IMR-90 (cell line): ENCODE results near the gene RTN4IP1. TPM values are rescaled to one million over a fixed set of nuclear protein-coding genes. Genes with fewer than 3 reads are reported as not detected.
A peak's percentile ranks its signal among the peaks of the same experiment; 100 is the strongest.

Experiments used
- ATAC-seq: fragments of 200-7000 bp; cut with Tn5 transposase; 2 replicates; pipeline ENCODE4 v1.9.1; 2020; ENCODE audit warnings: low read depth, mild to moderate bottlenecking, moderate library complexity
- BruUV-seq: library from RNA; stranded (reverse); fragments of 400-500 nt; replicated peaks from 2 replicates; lab custom pipeline; 2021; lab: Mats Ljungman, UMichigan
- CTCF ChIA-PET: fragments of 300-600 bp; formaldehyde crosslinking; extraction: SDS; loops from one replicate; lab custom pipeline; 2021; ENCODE audit warnings: antibody characterized with exemption; lab: Yijun Ruan, JAX
- POLR2A ChIA-PET: fragments of 300-600 bp; sonication (Branson Sonifier 250); formaldehyde crosslinking; loops from one replicate; lab custom pipeline; 2022; ENCODE audit warnings: antibody characterized with exemption; ENCODE audit not compliant: unreplicated experiment; lab: Charles Lee
- DNase-seq: peaks from one replicate; pipeline ENCODE4 v3.0.0; 2013
- H2AFZ ChIP-seq: replicated peaks from 2 replicates; pipeline ENCODE3; 2013; ENCODE audit warnings: low read length, mild to moderate bottlenecking; ENCODE audit not compliant: poor library complexity
- H2AK5ac ChIP-seq: 2 replicates; pipeline ENCODE4 v1.6.1; 2013; ENCODE audit warnings: low read depth, low read length, inconsistent platforms
- H2AK9ac ChIP-seq: replicated peaks from 2 replicates; pipeline ENCODE3; 2013; ENCODE audit warnings: mild to moderate bottlenecking, low read depth, low read length, moderate library complexity; ENCODE audit not compliant: poor library complexity
- H2BK120ac ChIP-seq: 2 replicates; pipeline ENCODE4 v1.6.1; 2013; ENCODE audit warnings: low read depth, low read length, inconsistent platforms
- H2BK15ac ChIP-seq: 3 replicates; pipeline ENCODE4 v1.6.1; 2013; ENCODE audit warnings: low read depth, low read length, inconsistent platforms
- H2BK20ac ChIP-seq: 2 replicates; pipeline ENCODE4 v1.6.1; 2013; ENCODE audit warnings: low read depth, mild to moderate bottlenecking, inconsistent platforms, low read length, moderate library complexity
- H2BK5ac ChIP-seq: 2 replicates; pipeline ENCODE4 v1.6.1; 2013; ENCODE audit warnings: mild to moderate bottlenecking, low read depth, low read length, inconsistent platforms; ENCODE audit not compliant: poor library complexity, severe bottlenecking
- H3K14ac ChIP-seq: replicated peaks from 2 replicates; pipeline ENCODE4 v1.6.1; 2013; ENCODE audit warnings: low read depth, low read length, inconsistent platforms
- H3K18ac ChIP-seq: 2 replicates; pipeline ENCODE4 v1.6.1; 2013; ENCODE audit warnings: low read depth, low read length, control low read depth
- H3K23ac ChIP-seq: 2 replicates; pipeline ENCODE4 v1.6.1; 2013; ENCODE audit warnings: low read depth, low read length, inconsistent platforms
- H3K27ac ChIP-seq: 2 replicates; pipeline ENCODE4 v1.5.1; 2013; ENCODE audit warnings: mild to moderate bottlenecking, control low read depth, low read length; ENCODE audit not compliant: insufficient read depth
- H3K27me3 ChIP-seq: 2 replicates; pipeline ENCODE4 v1.6.1; 2013; ENCODE audit warnings: low read length; ENCODE audit not compliant: control insufficient read depth, insufficient read depth
- H3K36me3 ChIP-seq: 2 replicates; pipeline ENCODE4 v1.6.1; 2013; ENCODE audit warnings: low read length, mixed read lengths; ENCODE audit not compliant: control insufficient read depth, insufficient read depth
- H3K4ac ChIP-seq: 2 replicates; pipeline ENCODE4 v1.6.1; 2013; ENCODE audit warnings: low read depth, low read length, inconsistent platforms
- H3K4me1 ChIP-seq: 2 replicates; pipeline ENCODE4 v1.6.1; 2013; ENCODE audit warnings: low read length, mixed read lengths; ENCODE audit not compliant: control insufficient read depth, insufficient read depth
- H3K4me2 ChIP-seq: 2 replicates; pipeline ENCODE4 v1.6.1; 2013; ENCODE audit warnings: low read depth, mild to moderate bottlenecking, control low read depth, low read length, moderate library complexity
- H3K4me3 ChIP-seq: 2 replicates; pipeline ENCODE4 v1.5.1; 2013; ENCODE audit warnings: low read depth, mild to moderate bottlenecking, control low read depth, low read length, moderate library complexity; ENCODE audit not compliant: insufficient read depth
- H3K56ac ChIP-seq: 2 replicates; pipeline ENCODE4 v1.6.1; 2013; ENCODE audit warnings: low read length, inconsistent platforms; ENCODE audit not compliant: insufficient read depth; ENCODE audit errors: extremely low read depth
- H3K79me1 ChIP-seq, 2 experiments: 2 replicates each; pipeline ENCODE4 v1.6.1; 2013; ENCODE audit warnings: low read length in 2 of 2, inconsistent platforms in 1 of 2, low read depth in 1 of 2
- H3K9ac ChIP-seq: 2 replicates; pipeline ENCODE4 v1.6.1; 2013; ENCODE audit warnings: low read depth, low read length, control low read depth
- H3K9me1 ChIP-seq: 2 replicates; pipeline ENCODE4 v1.6.1; 2013; ENCODE audit warnings: low read length, inconsistent platforms; ENCODE audit not compliant: insufficient read depth
- H3K9me3 ChIP-seq: 2 replicates; pipeline ENCODE4 v1.6.1; 2013; ENCODE audit warnings: low read length; ENCODE audit not compliant: control insufficient read depth, insufficient read depth
- H4K20me1 ChIP-seq: 2 replicates; pipeline ENCODE4 v1.6.1; 2013; ENCODE audit warnings: low read length, inconsistent platforms; ENCODE audit not compliant: insufficient read depth
- H4K5ac ChIP-seq: 2 replicates; pipeline ENCODE4 v1.6.1; 2013; ENCODE audit warnings: mild to moderate bottlenecking, low read depth, low read length, control low read depth
- H4K8ac ChIP-seq, 2 experiments: 2 replicates each; pipeline ENCODE4 v1.6.1; 2013; ENCODE audit warnings: low read depth in 2 of 2, low read length in 2 of 2, control low read depth in 1 of 2, inconsistent platforms in 1 of 2
- H4K91ac ChIP-seq: 2 replicates; pipeline ENCODE4 v1.6.1; 2013; ENCODE audit warnings: low read depth, low read length, inconsistent platforms; ENCODE audit not compliant: insufficient read depth
- CEBPB ChIP-seq: IDR thresholded peaks from 2 replicates; pipeline ENCODE4 v1.6.1; 2012; ENCODE audit warnings: low read depth, low read length, improper control_type of control experiment
- CTCF ChIP-seq: conservative IDR thresholded peaks from 2 replicates; pipeline ENCODE4 v1.5.1; 2012; ENCODE audit warnings: mild to moderate bottlenecking, low read depth, low read length, improper control_type of control experiment
- MAFK ChIP-seq: IDR thresholded peaks from 2 replicates; pipeline ENCODE4 v1.6.1; 2012; ENCODE audit warnings: low read depth, low read length, improper control_type of control experiment
- RFX5 ChIP-seq: IDR thresholded peaks from 2 replicates; pipeline ENCODE4 v1.8.0; 2012; ENCODE audit warnings: low read depth, mild to moderate bottlenecking, low read length, moderate library complexity
- SMC3 ChIP-seq: fragments of 150-350 bp; IDR thresholded peaks from 2 replicates; pipeline ENCODE4 v1.6.1; 2016; ENCODE audit warnings: low read depth, mild to moderate bottlenecking, antibody characterized with exemption, low read length, moderate library complexity
- WGBS, 2 experiments: methylation state at CpG; one replicate each; pipeline versions ENCODE4 v1.1.5 to v1.1.7; 2013; ENCODE audit warnings: missing lambda C conversion rate in 2 of 2; ENCODE audit not compliant: insufficient read length in 1 of 2; ENCODE audit errors: extremely low coverage in 2 of 2; 5-methylcytosine and 5-hydroxymethylcytosine counted together
- dilution Hi-C: fragments of 300-500 bp; cut with HindIII; formaldehyde crosslinking; loops from one replicate; pipeline ENCODE4 v1.14.3; 2018; ENCODE audit warnings: low sequenced_read_pairs; ENCODE audit not compliant: unreplicated experiment
- in situ Hi-C: fragments of 300-500 bp; cut with MboI; formaldehyde crosslinking; loops from 3 replicates; pipeline ENCODE4 v1.14.3; 2019; ENCODE audit warnings: low sequenced_read_pairs, inconsistent platforms, mixed read lengths
- intact Hi-C: fragments of 100-400 bp; cut with micrococcal nuclease; formaldehyde crosslinking; loops from 2 replicates; pipeline ENCODE4 v1.10.0; 2022
- polyA plus RNA-seq, 3 experiments: library from polyadenylated mRNA; depleted of rRNA; stranded (reverse); fragments of >200 nt; gene quantifications; 2 replicates each; pipeline ENCODE4 v1.2.3, GENCODE V29; 2012; ENCODE audit warnings: low replicate concordance in 1 of 3
- total RNA-seq: library from RNA; depleted of rRNA; stranded (reverse); fragments of >200 nt; gene quantifications from 2 replicates; pipeline ENCODE4 v1.2.3, GENCODE V29; 2012
- TF ChIP-seq, protein P1 (sequence below): fragments of 150-350 bp; IDR thresholded peaks from 2 replicates; pipeline ENCODE4 v1.6.1; 2016; ENCODE audit warnings: low read depth, mild to moderate bottlenecking, low read length, moderate library complexity, borderline replicate concordance

Gene RTN4IP1
- total and polyA plus RNA-seq, 2 of the 4 experiments (the other 2 are of a cell fraction), result 5.7 to 9.9 TPM

GRCh38 chr6:106525882-106526275 lies 103.4 kb downstream of the RTN4IP1 start:
- no peak overlapping the region for H2BK5ac ChIP-seq
- H3K79me1 ChIP-seq, result no peaks in the 10 kb centered on the region
- H3K4me2 ChIP-seq, result no peak overlapping the region
- DNase-seq (no peak), ATAC-seq (no peak)
- no peak overlapping the region for H3K14ac ChIP-seq
- H2AK9ac ChIP-seq, result no peak overlapping the region
- no CpG with 5 or more reads among the region's 1 CpG for whole genome bisulfite sequencing, 2 experiments
- dilution Hi-C loops (no loop called here), in situ Hi-C loops (no loop called here), intact Hi-C loops (no loop called here)
- H3K18ac ChIP-seq, result no peak overlapping the region; the same call in 1 of the 2 replicates
- no TSS peak for BruUV-seq
- H3K9ac ChIP-seq, result no peak overlapping the region
- no peaks in the 10 kb centered on the region for H3K36me3 ChIP-seq
- no peak overlapping the region for H3K27ac ChIP-seq
- H3K4ac ChIP-seq, result no peak overlapping the region
- no peak overlapping the region for H2BK120ac ChIP-seq
- no peak overlapping the region for H3K4me3 ChIP-seq
- CTCF ChIA-PET, result no interaction called here
- H3K27me3 ChIP-seq, result no peaks in the 10 kb centered on the region
- TF ChIP-seq CEBPB (no peak), MAFK (peak; percentile 99), RFX5 (no peak), CTCF (no peak), SMC3 (no peak)
- TF ChIP-seq, protein P1, sequence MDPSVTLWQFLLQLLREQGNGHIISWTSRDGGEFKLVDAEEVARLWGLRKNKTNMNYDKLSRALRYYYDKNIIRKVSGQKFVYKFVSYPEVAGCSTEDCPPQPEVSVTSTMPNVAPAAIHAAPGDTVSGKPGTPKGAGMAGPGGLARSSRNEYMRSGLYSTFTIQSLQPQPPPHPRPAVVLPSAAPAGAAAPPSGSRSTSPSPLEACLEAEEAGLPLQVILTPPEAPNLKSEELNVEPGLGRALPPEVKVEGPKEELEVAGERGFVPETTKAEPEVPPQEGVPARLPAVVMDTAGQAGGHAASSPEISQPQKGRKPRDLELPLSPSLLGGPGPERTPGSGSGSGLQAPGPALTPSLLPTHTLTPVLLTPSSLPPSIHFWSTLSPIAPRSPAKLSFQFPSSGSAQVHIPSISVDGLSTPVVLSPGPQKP, result no peak
- no peaks in the 10 kb centered on the region for H4K20me1 ChIP-seq
- H2AFZ ChIP-seq, result no peak overlapping the region
- no peak overlapping the region for H3K56ac ChIP-seq
- H4K5ac ChIP-seq, result no peak overlapping the region
- H2AK5ac ChIP-seq, result no peak overlapping the region
- peaks cover 5% of the 10 kb centered on the region for H3K4me1 ChIP-seq
- no peak overlapping the region for H3K23ac ChIP-seq
- no peak overlapping the region; a peak in 1 of 4 replicates for H4K8ac ChIP-seq
- POLR2A ChIA-PET, result no interaction called here
- H3K9me3 ChIP-seq, result no peaks in the 10 kb centered on the region
- H2BK20ac ChIP-seq, result no peak overlapping the region
- no peak overlapping the region for H2BK15ac ChIP-seq
- 0 out of 2 replicates have a peak, but pooled peaks cover 2% of the 10 kb centered on the region for H3K9me1 ChIP-seq
- no peak overlapping the region for H4K91ac ChIP-seq
